Hematopoietic multipotent progenitor cell treated with erythropoietin and hydrocortisone succinate and interleukin-3 and kit ligand, for 4 days (in vitro differentiated cells): ENCODE measurements around the gene GRIK3.

ENCODE experiments used
- DNase-seq: peaks from one replicate; pipeline ENCODE4 v3.0.0-alpha.2; 2015

Gene GRIK3

DNA sequence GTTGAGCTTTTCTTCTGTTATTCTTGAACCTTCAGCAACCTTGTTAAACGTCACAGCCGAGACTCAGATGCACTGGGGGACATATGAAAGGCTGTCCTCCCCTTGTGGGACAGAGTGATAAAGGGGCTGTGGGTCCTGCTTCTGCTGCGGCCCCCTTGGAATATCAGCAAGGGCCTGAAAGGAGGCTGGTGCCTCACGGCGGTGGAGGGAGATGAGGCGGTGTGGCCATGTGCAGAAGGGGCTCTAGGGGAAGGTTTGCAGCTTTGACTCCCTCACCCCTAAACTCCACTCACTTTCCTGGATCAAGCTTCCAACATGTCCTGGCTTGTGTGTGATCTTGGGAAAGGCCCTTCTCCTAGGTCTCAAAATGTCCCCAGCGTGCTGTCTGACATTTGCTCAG, 280.9 kb downstream of the GRIK3 start:
- no peak for DNase-seq

DNA sequence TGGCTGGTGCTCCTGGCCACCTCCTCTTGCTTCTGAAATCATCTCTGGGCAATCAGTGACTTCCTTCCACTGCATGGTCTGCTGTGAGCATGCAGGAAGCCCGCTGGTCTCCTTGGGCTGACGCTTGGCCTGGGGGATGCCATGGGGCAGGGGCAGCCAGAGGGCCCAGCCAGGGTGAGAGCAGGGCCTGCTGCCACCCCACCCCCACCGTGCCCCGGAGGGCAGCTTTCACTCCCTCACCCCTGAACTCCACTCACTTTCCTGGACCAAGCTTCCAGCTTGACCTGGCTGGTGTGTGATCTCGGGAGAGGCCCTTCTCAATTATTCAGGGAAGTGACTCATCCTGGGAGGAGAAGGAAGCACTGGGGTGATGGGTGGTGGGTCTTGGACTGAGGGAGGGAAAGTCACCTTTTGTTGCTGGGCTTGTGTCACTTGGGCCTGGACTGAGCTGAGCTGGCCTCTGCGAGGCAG, 281.4 kb downstream of the GRIK3 start:
- DNase-seq = no peak

DNA sequence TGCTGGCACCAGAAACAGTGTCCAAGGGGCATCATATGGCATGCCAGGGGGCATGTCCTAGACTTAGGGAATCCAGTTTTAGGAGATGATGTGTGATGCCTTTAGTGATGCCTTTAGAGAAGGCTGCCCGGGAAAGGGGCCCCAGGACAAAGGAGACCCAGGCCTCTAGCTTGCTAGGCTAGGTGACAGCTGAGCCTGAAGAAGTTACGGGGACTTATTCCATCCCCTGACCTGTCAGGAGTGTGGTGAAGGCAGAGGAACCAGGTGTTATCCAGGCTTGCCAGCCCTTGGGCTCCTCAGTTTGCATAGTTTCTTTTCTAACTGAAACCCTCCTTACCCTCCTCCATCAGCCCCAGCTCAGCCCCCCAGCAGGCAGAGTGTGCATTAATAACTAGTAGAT, 281.9 kb downstream of the GRIK3 start:
- DNase-seq = no peak

DNA sequence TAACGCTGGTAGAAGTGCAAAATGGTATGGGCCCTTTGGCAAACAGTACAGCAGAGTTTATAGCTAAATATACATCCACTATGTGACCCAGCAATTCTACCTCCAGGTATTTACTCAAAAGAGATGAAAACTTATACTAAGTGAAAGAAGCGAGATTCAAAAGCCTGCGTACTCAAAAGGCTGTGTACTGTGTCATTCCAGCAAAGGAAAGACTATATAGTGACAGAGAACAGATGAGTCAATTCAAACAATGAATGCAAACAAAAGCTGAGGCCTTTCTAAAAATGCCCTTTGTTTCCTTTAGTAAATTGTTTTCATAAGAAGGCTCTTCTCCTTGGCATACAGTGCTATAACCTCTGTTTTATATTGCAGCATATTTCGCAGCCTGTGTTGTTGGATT, 282.8 kb downstream of the GRIK3 start:
- DNase-seq = no peak

DNA sequence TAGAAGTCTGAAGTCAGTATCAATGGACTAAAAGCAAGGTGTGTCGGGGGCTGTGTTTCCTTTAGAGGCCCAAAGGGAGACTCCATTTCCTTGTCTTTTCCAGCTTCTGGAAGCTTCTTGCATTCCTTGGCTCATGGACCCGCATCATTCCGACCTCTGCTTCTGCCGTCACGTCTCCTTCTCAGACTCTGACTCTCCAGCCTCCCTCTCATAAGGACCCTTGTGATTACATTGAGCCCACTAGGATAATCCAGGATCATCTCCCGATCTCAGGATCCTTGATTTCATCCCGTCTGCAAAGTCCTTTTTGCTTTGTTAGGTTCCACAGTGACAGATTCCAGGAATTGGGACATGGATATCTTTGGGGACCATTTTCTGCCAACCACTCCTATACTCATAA, 285.8 kb downstream of the GRIK3 start:
- no peak for DNase-seq
